ENCODE measurements around the gene HIPK2.

- TF ChIP-seq CTCF (conservative IDR thresholded peaks at IDR 0.05 in 1 of 2, IDR thresholded peaks at IDR 0.05 in 1 of 2; ENCODE audit: extremely low read depth in 1 of 2, insufficient read depth in 1 of 2, low read depth in 1 of 2, low read length in 2 of 2) (no peak), EZH2 (IDR thresholded peaks at IDR 0.05; ENCODE audit: borderline replicate concordance, low read length) (no peak)
Measured at GRCh38 chr7:139808846-139809442, 31.1 kb upstream of the HIPK2 start.
